ENCODE measurements around the gene CLEC4G. TPM values are rescaled to one million over a fixed set of nuclear protein-coding genes. Genes with fewer than 3 reads are reported as not detected.

Gene CLEC4G
- total RNA-seq, 1 experiment from 2014 or later: 0.55 TPM

GRCh38 chr19:7743425-7743841 is 11.5 kb upstream of the CLEC4G start:
- POLR2A ChIA-PET: no interaction called here
- H3K4me1 Mint-ChIP-seq: peaks cover 14% of the 10 kb centered on the region
- no peak for ATAC-seq
- H3K36me3 Mint-ChIP-seq: no peaks in the 10 kb centered on the region; the same call in 1 of the 2 replicates
- DNase-seq (ENCODE audit: low spot score): no peak
- no peak overlapping the region for H3K27ac Mint-ChIP-seq
- CTCF ChIA-PET: interaction anchor here (1.4 kb wide), 2 partner anchors 56 to 175 kb away, joined by 4 read pairs; no protein-coding TSS in a partner anchor
- H3K27me3 Mint-ChIP-seq (ENCODE audit: low read depth): peaks cover 13% of the 10 kb centered on the region
- H3K4me3 Mint-ChIP-seq: no peak overlapping the region
- peaks cover 7% of the 10 kb centered on the region for H3K9me3 Mint-ChIP-seq
- TF ChIP-seq USF2 (CRISPR knock-in tag; IDR thresholded peaks at IDR 0.05): no peak
- no peak for TF ChIP-seq CBFB (CRISPR knock-in tag; IDR thresholded peaks at IDR 0.05; ENCODE audit: low read depth)
- TF ChIP-seq TEAD4 (CRISPR knock-in tag; IDR thresholded peaks at IDR 0.05): no peak
- no peak for TF ChIP-seq ZNF232 (CRISPR knock-in tag; IDR thresholded peaks at IDR 0.05)
- TF ChIP-seq E2F4 (CRISPR knock-in tag; IDR thresholded peaks at IDR 0.05; ENCODE audit: borderline replicate concordance, low read depth): no peak
- TF ChIP-seq ATF6 (CRISPR knock-in tag; IDR thresholded peaks at IDR 0.05): no peak
- TF ChIP-seq CDX4 (CRISPR knock-in tag; IDR thresholded peaks at IDR 0.05; ENCODE audit: borderline replicate concordance): no peak
- TF ChIP-seq GTF2I (CRISPR knock-in tag; conservative IDR thresholded peaks at IDR 0.05): no peak
- no peak for TF ChIP-seq ZNF416 (CRISPR knock-in tag; IDR thresholded peaks at IDR 0.05)
- TF ChIP-seq ZNF532 (CRISPR knock-in tag; IDR thresholded peaks at IDR 0.05; ENCODE audit: borderline replicate concordance): no peak
- TF ChIP-seq ZNF671 (CRISPR knock-in tag; IDR thresholded peaks at IDR 0.05): no peak
- no peak for TF ChIP-seq E2F5 (CRISPR knock-in tag; IDR thresholded peaks at IDR 0.05)
- TF ChIP-seq PRDM15 (CRISPR knock-in tag; IDR thresholded peaks at IDR 0.05): no peak
- TF ChIP-seq CREB1 (CRISPR knock-in tag; IDR thresholded peaks at IDR 0.05): no peak
